Measurements from ENCODE around the gene CACTIN. TPM values are rescaled to one million over a fixed set of nuclear protein-coding genes. Genes with fewer than 3 reads are reported as not detected.

CACTIN gene
- total and polyA plus RNA-seq, 2 of the 8 experiments (the other 6 are each of a cell fraction or from before 2014, with no cell fraction given) = 25.8 to 29.9 TPM

DNA sequence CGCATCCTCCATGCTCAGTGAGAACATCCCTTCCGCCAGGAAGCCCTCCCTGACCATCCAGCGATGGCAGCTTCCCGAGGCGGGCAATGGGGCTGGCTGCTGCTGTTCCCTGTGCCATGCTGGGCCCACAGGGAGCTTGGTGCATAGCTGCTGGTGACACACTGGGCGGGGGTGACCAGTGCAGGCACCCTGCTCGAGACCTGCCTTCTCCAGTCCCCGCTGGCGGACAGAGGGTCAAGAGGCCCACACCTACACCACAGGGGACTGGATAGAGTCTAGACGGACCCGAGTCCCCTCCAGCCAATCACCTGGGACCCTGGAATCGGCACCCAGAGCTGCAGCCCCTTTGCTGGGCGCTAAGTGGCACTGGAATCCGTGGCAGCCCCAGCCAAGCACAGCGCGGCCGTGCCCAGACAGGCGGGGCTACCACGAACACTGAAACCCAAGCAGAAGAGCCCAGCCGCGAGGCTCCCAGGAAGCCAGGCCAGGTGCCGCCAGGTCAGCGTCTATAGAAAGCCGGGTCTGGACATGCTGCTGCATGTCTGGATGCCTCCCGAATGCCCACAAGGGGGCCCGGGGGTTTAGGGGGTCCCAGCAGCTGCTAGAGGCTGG lies 11.0 kb downstream of the CACTIN start:
- H3K27ac ChIP-seq (ENCODE audit: low read depth, low read length) = no peak overlapping the region
- H4K5ac ChIP-seq (ENCODE audit: insufficient read length, low read depth, low read length) = no peak overlapping the region
- no peak overlapping the region for H2BK12ac ChIP-seq (ENCODE audit: low read depth, low read length)
- H3K36me3 ChIP-seq (ENCODE audit: control insufficient read depth in 2 of 4, insufficient read depth in 4 of 4, low read length in 3 of 4) = peaks cover 0 to 21% (median 3%) of the 10 kb centered on the region in 4 experiments; a peak in 2 of 8 replicates
- H2BK120ac ChIP-seq (replicated peaks; ENCODE audit: low read depth, low read length) = no peak overlapping the region
- H2AFZ ChIP-seq (ENCODE audit: low read length) = no peak overlapping the region
- ChIA-PET CTCF (ENCODE audit: partially characterized antibody) (interaction anchor here (0.7 to 7.3 kb wide), 5 partner anchors 16 to 71 kb away, joined by 3 to 38 read pairs (median 3); partner anchors contain the start of gene GIPC3), POLR2A (ENCODE audit: partially characterized antibody) (no interaction called here)
- no peak overlapping the region for H2BK20ac ChIP-seq (ENCODE audit: low read length)
- H3K9me3 ChIP-seq (ENCODE audit: insufficient read depth in 2 of 2, low read depth in 1 of 2, low read length in 1 of 2) = no peaks in the 10 kb centered on the region
- H2BK5ac ChIP-seq (ENCODE audit: low read depth, low read length) = peak overlapping the region; percentile 60; the same call in 1 of the 2 replicates
- H3K4me2 ChIP-seq (ENCODE audit: insufficient read depth in 1 of 2, low read depth in 2 of 2, low read length in 2 of 2) = no peak overlapping the region
- H3K4me1 ChIP-seq (replicated peaks in 1 of 4; ENCODE audit: control insufficient read depth in 3 of 4, insufficient read depth in 4 of 4, low read length in 3 of 4) = peaks cover 0 to 3% (median under 1%) of the 10 kb centered on the region in 4 experiments; a peak in 3 of 7 replicates
- H4K8ac ChIP-seq (ENCODE audit: extremely low read depth, insufficient read depth, low read length) = peak overlapping the region; percentile 25; the same call in 1 of the 2 replicates
- peaks cover 2 to 14% of the 10 kb centered on the region in 2 experiments for H4K20me1 ChIP-seq (replicated peaks in 1 of 2; ENCODE audit: control insufficient read depth in 1 of 2, insufficient read depth in 2 of 2, low read length in 2 of 2)
- no peak overlapping the region for H4K91ac ChIP-seq (replicated peaks; ENCODE audit: insufficient read length, low read length)
- DNase-seq (ENCODE audit: low read depth in 1 of 2, low spot score in 2 of 2) = no peak
- no peak overlapping the region for H3K9ac ChIP-seq (replicated peaks in 1 of 4; ENCODE audit: extremely low read depth in 1 of 4, low read depth in 3 of 4, low read length in 3 of 4)
- 93% methylated on average over 26 of the region's 26 CpGs; no CpG with 5 or more reads in 1 of the 2 experiments for WGBS, 2 experiments (ENCODE audit: extremely low coverage in 1 of 2, insufficient coverage in 1 of 2, insufficient read length in 1 of 2, insufficient replicate concordance in 2 of 2, low coverage in 1 of 2, low lambda C conversion rate in 2 of 2, missing lambda C conversion rate in 1 of 2)
- TF ChIP-seq SAP30 (IDR thresholded peaks at IDR 0.05; ENCODE audit: insufficient read depth, insufficient replicate concordance, low read length) = no peak
- TF ChIP-seq CTBP2 (IDR thresholded peaks at IDR 0.05; ENCODE audit: borderline replicate concordance, insufficient read depth, insufficient read length, low read length) = no peak
- TF ChIP-seq TCF12 (IDR thresholded peaks at IDR 0.05; ENCODE audit: low read depth, low read length) = no peak
- H3K79me2 ChIP-seq (ENCODE audit: control insufficient read depth in 1 of 2, insufficient read depth in 2 of 2, low read length in 2 of 2) = no peaks in the 10 kb centered on the region
- no peak overlapping the region for H3K18ac ChIP-seq (ENCODE audit: extremely low read depth, low read length)
- no peak overlapping the region for H3K23ac ChIP-seq (ENCODE audit: insufficient read length)
- no peaks in the 10 kb centered on the region for H3K27me3 ChIP-seq (replicated peaks in 1 of 4; ENCODE audit: control insufficient read depth in 3 of 4, extremely low read depth in 1 of 4, insufficient read depth in 3 of 4, low read length in 3 of 4)
- H3K79me1 ChIP-seq (ENCODE audit: low read depth, low read length) = no peaks in the 10 kb centered on the region; the same call in 1 of the 2 replicates
- H2BK15ac ChIP-seq (ENCODE audit: low read length) = no peak overlapping the region
- FAIRE-seq = no peak
- no peaks in the 10 kb centered on the region for H3K23me2 ChIP-seq (ENCODE audit: low read depth, low read length)
- H2AK5ac ChIP-seq (ENCODE audit: low read depth, low read length) = no peak overlapping the region
- no peak overlapping the region for H3K4me3 ChIP-seq (ENCODE audit: extremely low read depth in 1 of 4, insufficient read depth in 2 of 4, low read depth in 3 of 4, low read length in 4 of 4)
- no peak overlapping the region for H3K14ac ChIP-seq (ENCODE audit: insufficient read length)
- no peak overlapping the region for H3K56ac ChIP-seq (replicated peaks; ENCODE audit: insufficient read length, low read depth, low read length)
- H3K4ac ChIP-seq (replicated peaks; ENCODE audit: insufficient read length, low read depth, low read length) = no peak overlapping the region
